Measurements from ENCODE around the gene TRA2B.

Gene TRA2B

DNA sequence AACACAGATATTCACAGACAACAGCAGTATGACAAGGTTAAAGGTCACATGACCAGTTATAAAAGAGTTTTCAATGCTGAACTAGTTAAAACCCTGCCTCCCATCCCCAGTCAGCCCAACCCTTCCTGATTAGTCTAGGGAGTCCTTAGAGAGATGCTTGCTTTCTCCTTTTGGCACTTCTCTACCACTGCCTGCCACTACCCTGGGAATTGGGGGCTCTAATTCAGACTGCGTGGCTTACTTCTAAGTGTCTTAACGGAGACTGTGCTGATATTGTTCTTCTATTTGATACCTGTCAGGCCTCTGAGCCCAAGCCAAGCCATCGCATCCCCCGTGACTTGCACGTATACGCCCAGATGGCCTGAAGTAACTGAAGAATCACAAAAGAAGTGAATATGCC lies 11.7 kb upstream of the TRA2B start:
- no peak for DNase-seq

- no peak for DNase-seq
These were observed 10.5 kb upstream of the TRA2B start for GRCh38 chr3:185948292-185948691.

DNA sequence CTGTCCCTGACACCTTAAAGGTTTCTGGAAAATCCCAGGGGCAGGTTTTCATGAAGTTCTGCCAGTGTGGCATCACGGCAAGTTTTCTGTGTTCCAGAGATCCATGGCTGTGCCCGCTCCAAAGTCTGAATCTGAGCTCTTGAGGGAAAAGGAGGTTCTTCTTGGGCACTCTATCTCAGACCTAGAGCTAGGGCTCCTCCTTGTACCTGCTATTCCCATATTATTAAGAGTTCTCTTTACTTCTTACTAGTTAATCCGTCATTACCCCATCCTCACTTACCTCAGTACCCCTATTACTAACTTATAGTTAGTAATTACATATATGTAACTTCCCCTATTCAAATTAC lies 5.9 kb upstream of the TRA2B start:
- DNase-seq: no peak

- DNase-seq: peak; percentile 65
These were observed 5.3 kb upstream of the TRA2B start for GRCh38 chr3:185942907-185943759.

GRCh38 chr3:185942396-185942795 lies 4.6 kb upstream of the TRA2B start:
- no peak for DNase-seq

DNA sequence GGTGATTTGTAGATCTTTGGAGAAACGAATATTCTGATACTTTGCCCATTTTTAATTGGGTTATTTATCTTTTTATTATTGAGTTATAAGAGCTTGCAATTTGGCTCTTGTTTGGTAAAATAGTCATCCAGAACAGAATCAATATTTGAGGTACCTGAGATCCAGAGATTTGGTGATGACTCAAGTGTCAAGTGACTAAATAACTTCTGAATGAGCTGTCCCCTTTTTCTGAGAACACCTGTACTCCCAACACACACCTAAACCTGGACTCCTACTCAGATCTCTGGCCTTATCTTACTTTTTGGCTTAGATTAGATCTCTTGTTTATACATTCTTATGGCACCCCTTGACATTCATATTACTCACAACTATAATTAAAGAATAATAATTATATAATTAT lies 3.1 kb upstream of the TRA2B start:
- no peak for DNase-seq

GRCh38 chr3:185939721-185940120 lies 1.9 kb upstream of the TRA2B start:
- no peak for DNase-seq

GRCh38 chr3:185936814-185937688 lies 763 bp downstream of the TRA2B start:
- DNase-seq: peak; percentile 85

- DNase-seq: no peak
These were observed 1.6 kb downstream of the TRA2B start for GRCh38 chr3:185936273-185936629.

DNA sequence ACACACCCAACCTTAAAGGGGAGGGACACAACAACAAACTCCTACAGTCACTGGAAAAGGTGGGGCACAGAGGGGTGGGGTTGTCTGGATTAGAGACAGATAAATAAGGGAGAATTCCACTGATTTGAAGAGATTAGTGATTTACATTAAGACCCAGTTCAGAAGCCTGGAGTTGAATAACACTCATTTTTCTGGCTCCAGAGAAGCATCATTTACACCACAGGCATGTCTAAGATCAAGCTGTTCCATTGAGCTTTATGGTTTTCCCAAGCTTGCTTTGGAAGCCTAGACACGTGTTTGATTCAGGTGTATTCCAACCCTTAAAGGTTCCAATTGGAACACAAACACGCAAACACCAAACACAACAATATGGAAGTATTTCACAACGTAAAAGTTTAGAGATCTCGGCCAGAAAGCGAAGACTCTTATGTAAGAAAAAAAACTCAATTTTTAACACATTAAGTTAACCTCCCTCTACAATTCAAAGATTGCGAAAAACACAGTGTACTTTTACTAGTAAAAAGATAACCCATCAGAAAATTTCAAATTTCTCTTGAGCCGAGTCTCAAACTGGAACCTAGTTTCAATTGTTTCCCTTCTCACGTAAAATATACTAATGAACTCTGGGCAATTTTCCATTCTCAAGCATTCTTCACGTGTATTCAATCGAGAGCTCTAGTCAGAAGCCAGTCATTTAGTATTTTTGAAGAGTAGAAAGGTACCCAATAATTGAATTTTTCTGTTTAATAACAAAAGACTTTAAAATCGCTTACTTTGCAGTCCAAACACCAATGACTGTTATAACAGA lies 2.1 kb downstream of the TRA2B start:
- no peak for DNase-seq

DNA sequence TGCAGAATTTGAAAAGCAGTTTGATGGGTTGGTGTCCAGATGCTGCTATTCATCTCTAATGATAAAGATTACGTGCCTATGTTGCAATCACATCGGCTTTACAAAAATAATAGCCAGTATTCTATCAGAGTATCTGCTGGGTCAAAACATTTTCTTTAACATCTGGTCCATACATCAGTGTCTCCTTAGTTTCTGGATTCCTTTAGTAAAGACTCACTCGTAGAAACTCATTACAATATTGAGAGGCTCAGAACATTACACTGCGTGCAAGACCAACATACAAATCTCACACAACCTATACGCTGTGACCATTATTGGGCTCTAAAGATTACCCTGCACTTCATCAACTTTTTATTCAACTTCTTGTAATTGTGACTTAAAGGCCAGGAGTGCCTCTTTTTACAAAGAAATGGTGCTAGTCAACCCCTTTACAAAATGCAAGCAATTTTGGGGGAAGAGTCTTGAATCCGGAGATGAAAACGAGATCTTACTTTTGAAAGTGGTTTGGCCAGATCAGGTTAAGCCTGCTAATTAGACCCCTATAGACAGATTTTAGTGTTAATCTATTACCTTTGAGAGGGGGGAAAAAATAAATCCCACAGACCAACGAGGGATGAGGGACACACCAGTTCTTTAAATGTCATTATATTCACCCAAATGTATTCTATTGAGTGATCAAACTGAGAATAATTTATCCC lies 2.9 kb downstream of the TRA2B start:
- DNase-seq: no peak

DNA sequence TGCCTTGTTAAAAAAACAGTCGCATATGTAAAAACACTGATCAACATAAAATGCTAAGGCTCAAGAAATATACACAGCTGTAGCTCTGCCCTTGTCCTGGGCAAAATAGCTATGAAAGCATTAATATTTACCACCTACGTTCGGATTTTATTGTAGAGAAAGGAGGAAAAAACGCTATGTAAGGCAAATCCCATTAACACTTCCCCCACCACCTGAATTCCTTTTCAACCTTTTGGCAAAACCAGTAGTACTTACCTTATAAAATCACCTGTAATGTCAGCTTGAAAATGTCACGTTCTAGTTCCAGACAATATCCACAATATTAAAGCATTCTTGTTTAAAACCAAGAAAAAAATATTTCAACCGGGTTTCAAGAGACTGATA lies 3.6 kb downstream of the TRA2B start:
- DNase-seq: no peak

GRCh38 chr3:185933374-185934173 lies 4.2 kb downstream of the TRA2B start:
- no peak for DNase-seq

- no peak for DNase-seq
These were observed 5.8 kb downstream of the TRA2B start for GRCh38 chr3:185931777-185932612.

GRCh38 chr3:185930393-185931107 lies 7.3 kb downstream of the TRA2B start:
- no peak for DNase-seq

DNA sequence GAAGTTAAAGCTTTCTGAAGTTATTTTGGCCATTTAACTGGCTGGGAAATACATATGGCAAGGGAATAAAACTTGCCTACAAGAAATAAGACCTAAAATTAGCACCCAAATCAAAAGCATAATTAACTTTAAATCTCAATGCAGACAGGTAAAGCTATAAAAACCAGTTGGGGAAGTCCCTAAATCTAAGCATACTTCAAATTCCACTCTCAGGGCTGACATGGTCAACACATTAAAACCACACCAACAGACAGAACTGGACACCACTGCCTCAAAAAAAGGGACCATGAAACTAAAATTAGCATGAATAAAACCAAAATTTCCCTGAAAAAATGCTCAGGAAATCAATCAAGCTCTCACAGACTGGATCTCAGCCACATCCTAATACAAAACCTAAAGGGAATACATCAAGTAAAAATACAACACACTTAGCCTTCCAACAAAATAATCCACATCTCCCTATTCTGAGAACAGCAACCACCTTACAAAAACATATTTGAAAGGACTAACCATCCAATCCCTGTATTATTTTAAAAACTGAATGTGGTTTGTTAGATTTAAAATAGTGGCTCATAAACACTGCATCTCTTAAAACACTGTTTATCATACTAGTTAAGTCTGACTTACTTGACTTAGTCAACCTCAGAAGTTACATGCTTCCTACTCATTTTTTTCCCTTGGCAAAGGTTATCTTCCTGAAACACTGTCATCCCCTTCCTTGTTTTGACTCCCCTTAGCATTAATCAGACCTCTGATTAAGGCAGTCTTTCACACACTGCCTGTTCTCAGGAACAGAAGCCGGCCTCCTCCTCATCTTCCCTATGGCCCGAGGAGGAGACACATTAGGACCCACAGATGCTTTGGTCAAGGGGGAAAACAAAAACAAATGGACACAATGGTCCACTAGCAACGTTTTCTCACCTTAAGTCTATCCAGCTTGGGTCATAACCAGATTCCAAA lies 8.3 kb downstream of the TRA2B start:
- DNase-seq: no peak

DNA sequence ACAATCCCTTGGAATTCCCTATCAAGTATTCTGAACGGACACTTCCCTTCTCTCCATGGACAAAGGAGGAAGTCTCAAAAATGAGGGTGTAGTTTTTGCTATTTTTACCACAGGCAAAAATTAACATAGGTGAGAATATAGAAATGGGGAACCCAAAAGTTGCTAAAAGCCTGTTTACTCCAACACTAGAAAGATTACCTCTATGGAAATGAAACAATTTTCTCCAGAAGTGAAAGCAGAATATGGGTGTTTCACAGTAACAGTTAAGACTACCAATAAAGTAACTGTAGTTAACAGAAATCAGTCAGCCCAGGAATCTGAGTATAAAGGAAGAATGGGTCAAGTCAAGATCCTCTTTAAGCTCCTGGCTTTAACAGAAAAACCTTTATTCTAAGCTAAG lies 9.3 kb downstream of the TRA2B start:
- no peak for DNase-seq

GRCh38 chr3:185927501-185928200 lies 10.2 kb downstream of the TRA2B start:
- no peak for DNase-seq
